ENCODE results near the gene SLC30A4. TPM values are rescaled to one million over a fixed set of nuclear protein-coding genes. Genes with fewer than 3 reads are reported as not detected.
A peak's percentile ranks its signal among the peaks of the same experiment; 100 is the strongest.
"Not testable (repeated sequence)": the region's sequence is repeated elsewhere in the genome, so short reads cannot be mapped to it uniquely, and the experiment has no call there.

Gene SLC30A4
- total RNA-seq, 4 donors from 2014 or later, result 5.4 to 8.1 (median 7.2) TPM

- intact Hi-C loops (cut with DNase I; ENCODE audit: low total_unique reads), result no loop called here
- DNase-seq (ENCODE audit: low spot score in 2 of 2), result no peak
Measured at GRCh38 chr15:45527086-45527485, 4.5 kb upstream of the SLC30A4 start.

GRCh38 chr15:45523166-45523460, 558 bp upstream of the SLC30A4 start:
- H3K4me3 ChIP-seq (ENCODE audit: low read depth, poor library complexity, severe bottlenecking), result peak overlapping the region; percentile 76
- no peak for DNase-seq (ENCODE audit: low spot score in 2 of 2)
- TF ChIP-seq POLR2A (IDR thresholded peaks at IDR 0.05) (no peak), CTCF (IDR thresholded peaks at IDR 0.05) (no peak)
- intact Hi-C loops (cut with DNase I; ENCODE audit: low total_unique reads), result no loop called here
- 23% methylated on average over 7 of the region's 7 CpGs for WGBS, 2 donors

More at GRCh38 chr15:45527086-45527485, 4.5 kb upstream of the SLC30A4 start:
- TF ChIP-seq CTCF (IDR thresholded peaks at IDR 0.05) (no peak), POLR2A (IDR thresholded peaks at IDR 0.05) (no peak)
- 77 to 89% methylated on average over 8 of the region's 8 CpGs for WGBS, 2 donors
- no peak overlapping the region for H3K4me3 ChIP-seq (ENCODE audit: low read depth, poor library complexity, severe bottlenecking)

- H3K4me3 ChIP-seq (ENCODE audit: low read depth, poor library complexity, severe bottlenecking), result peak overlapping the region; percentile 76
- intact Hi-C loops (cut with DNase I; ENCODE audit: low total_unique reads), result no loop called here
- WGBS, 2 donors, result 7% methylated on average over 27 of the region's 27 CpGs
- DNase-seq (ENCODE audit: low spot score in 2 of 2), result no peak
- TF ChIP-seq POLR2A (IDR thresholded peaks at IDR 0.05), result no peak
- no peak for TF ChIP-seq CTCF (IDR thresholded peaks at IDR 0.05)
Measured at GRCh38 chr15:45521596-45522327, 793 bp downstream of the SLC30A4 start.

GRCh38 chr15:45510758-45511280, 11.7 kb downstream of the SLC30A4 start:
- intact Hi-C loops (cut with DNase I; ENCODE audit: low total_unique reads), result no loop called here
- WGBS, 2 donors, result 80 to 82% methylated on average over 4 of the region's 4 CpGs
- DNase-seq (ENCODE audit: low spot score in 2 of 2), result no peak
- H3K4me3 ChIP-seq (ENCODE audit: low read depth, poor library complexity, severe bottlenecking), result no peak overlapping the region
- TF ChIP-seq POLR2A (IDR thresholded peaks at IDR 0.05), result no peak
- TF ChIP-seq CTCF (IDR thresholded peaks at IDR 0.05), result no peak

- intact Hi-C loops (cut with DNase I; ENCODE audit: low total_unique reads), result loop anchor here (5.0 kb wide), 1 partner anchor 40 kb away; no protein-coding TSS in a partner anchor
Measured at GRCh38 chr15:45507143-45507542, 15.4 kb downstream of the SLC30A4 start.

GRCh38 chr15:45499426-45499825, 23.1 kb downstream of the SLC30A4 start:
- H3K4me3 ChIP-seq (ENCODE audit: low read depth, poor library complexity, severe bottlenecking), result no peak overlapping the region
- DNase-seq (ENCODE audit: low spot score in 2 of 2), result no peak
- TF ChIP-seq POLR2A (IDR thresholded peaks at IDR 0.05) (no peak), CTCF (IDR thresholded peaks at IDR 0.05) (no peak)
- intact Hi-C loops (cut with DNase I; ENCODE audit: low total_unique reads), result no loop called here
- WGBS, 2 donors, result 90 to 92% methylated on average over 4 of the region's 4 CpGs

More at GRCh38 chr15:45507143-45507542, 15.4 kb downstream of the SLC30A4 start:
- whole genome bisulfite sequencing, 2 donors, result 98 to 100% methylated on average over 6 of the region's 6 CpGs
- not testable (repeated sequence) for H3K4me3 ChIP-seq (ENCODE audit: low read depth, poor library complexity, severe bottlenecking); DNase-seq (ENCODE audit: low spot score in 2 of 2)
